GM23338 (cell line): ENCODE results near the gene IRF6. TPM values are rescaled to one million over a fixed set of nuclear protein-coding genes. Genes with fewer than 3 reads are reported as not detected.

Experiments used
- ATAC-seq: fragments of 200-7000 bp; cut with Tn5 transposase; 3 replicates; pipeline ENCODE4 v1.9.1; 2020
- DNase-seq: peaks from one replicate; pipeline ENCODE4 v3.0.0-alpha.2; 2015; ENCODE audit warnings: low spot score
- H2AFZ ChIP-seq: fragments of 200-600 bp; sonication (generic); 2 replicates; pipeline ENCODE4 v1.8.0; 2016; ENCODE audit warnings: antibody characterized with exemption, mild to moderate bottlenecking, moderate library complexity
- H3F3A ChIP-seq: fragments of 200-600 bp; sonication (generic); replicated peaks from 2 replicates; pipeline ENCODE4 v1.8.0; 2017; ENCODE audit warnings: antibody characterized with exemption, mixed run types, low read depth
- H3K27ac ChIP-seq: fragments of 200-600 bp; sonication (generic); 2 replicates; pipeline ENCODE4 v1.6.1; 2016; ENCODE audit warnings: low read depth
- H3K27me3 ChIP-seq: fragments of 200-600 bp; sonication (generic); 2 replicates; pipeline ENCODE4 v1.8.0; 2016; ENCODE audit warnings: mild to moderate bottlenecking, mixed run types, moderate library complexity; ENCODE audit not compliant: insufficient read depth
- H3K36me3 ChIP-seq: fragments of 200-600 bp; sonication (generic); 2 replicates; pipeline ENCODE4 v1.8.0; 2016; ENCODE audit warnings: mild to moderate bottlenecking; ENCODE audit not compliant: insufficient read depth
- H3K4me1 ChIP-seq: fragments of 200-600 bp; sonication (generic); 2 replicates; pipeline ENCODE4 v1.8.0; 2016; ENCODE audit warnings: mild to moderate bottlenecking, moderate library complexity; ENCODE audit not compliant: insufficient read depth
- H3K4me2 ChIP-seq: fragments of 200-600 bp; sonication (generic); 2 replicates; pipeline ENCODE4 v1.7.1; 2017; ENCODE audit warnings: mixed run types
- H3K4me3 ChIP-seq: fragments of 200-600 bp; sonication (generic); 2 replicates; pipeline ENCODE4 v1.6.1; 2016; ENCODE audit warnings: mixed run types
- H3K79me2 ChIP-seq: fragments of 200-600 bp; sonication (generic); replicated peaks from 2 replicates; pipeline ENCODE4 v1.8.0; 2017; ENCODE audit warnings: mild to moderate bottlenecking; ENCODE audit not compliant: insufficient read depth
- H3K9me2 ChIP-seq: fragments of 200-600 bp; sonication (generic); 2 replicates; pipeline ENCODE4 v1.8.0; 2017; ENCODE audit not compliant: insufficient read depth
- H4K20me1 ChIP-seq: fragments of 200-600 bp; sonication (generic); replicated peaks from 2 replicates; pipeline ENCODE4 v1.8.0; 2017; ENCODE audit warnings: mild to moderate bottlenecking; ENCODE audit not compliant: insufficient read depth
- H3K27ac Mint-ChIP-seq: 2 replicates; pipeline ENCODE4 v1.8.0; 2020; ENCODE audit warnings: inconsistent platforms, mild to moderate bottlenecking, moderate library complexity, mixed read lengths
- H3K27me3 Mint-ChIP-seq: 3 replicates; pipeline ENCODE4 v1.8.0; 2022; ENCODE audit warnings: low read depth, mild to moderate bottlenecking, moderate library complexity, mixed read lengths, inconsistent platforms; ENCODE audit not compliant: insufficient read depth, poor library complexity
- H3K36me3 Mint-ChIP-seq: 3 replicates; pipeline ENCODE4 v1.8.0; 2021; ENCODE audit warnings: low read depth, mild to moderate bottlenecking, inconsistent platforms, moderate library complexity, mixed read lengths
- H3K4me1 Mint-ChIP-seq: 3 replicates; pipeline ENCODE4 v1.8.0; 2020; ENCODE audit warnings: mild to moderate bottlenecking, inconsistent platforms, mixed read lengths
- H3K4me3 Mint-ChIP-seq: 3 replicates; pipeline ENCODE4 v1.8.0; 2021; ENCODE audit warnings: moderate library complexity, mild to moderate bottlenecking, inconsistent platforms, mixed read lengths
- H3K9me3 Mint-ChIP-seq: 3 replicates; pipeline ENCODE4 v1.8.0; 2020; ENCODE audit warnings: moderate library complexity, mild to moderate bottlenecking, inconsistent platforms, mixed read lengths
- CREB1 ChIP-seq: fragments of 250-450 bp; sonication (Bioruptor Pico); IDR thresholded peaks from 2 replicates; pipeline ENCODE4 v1.5.0; 2020; ENCODE audit warnings: low read depth, mild to moderate bottlenecking, moderate library complexity
- CTCF ChIP-seq, 2 experiments: fragments of 200-600 bp in 1 of 2; sonication (generic) in 1 of 2; conservative IDR thresholded peaks; 2 replicates each; pipeline versions ENCODE4 v1.5.1 to v1.6.1; 2016 to 2017; ENCODE audit warnings: antibody characterized with exemption in 2 of 2, low read depth in 2 of 2, mild to moderate bottlenecking in 2 of 2, moderate library complexity in 1 of 2
- ETS1 ChIP-seq: IDR thresholded peaks from 2 replicates; pipeline ENCODE4 v1.6.1; 2016; ENCODE audit warnings: antibody characterized with exemption
- EZH2 ChIP-seq: fragments of 200-600 bp; sonication (generic); IDR thresholded peaks from one replicate; pipeline ENCODE4 v1.8.0; 2017; ENCODE audit warnings: antibody characterized with exemption, mild to moderate bottlenecking, low read depth; ENCODE audit not compliant: unreplicated experiment
- EZH2phosphoT487 ChIP-seq: fragments of 200-600 bp; sonication (generic); IDR thresholded peaks from one replicate; pipeline ENCODE4 v1.8.1; 2018; ENCODE audit warnings: antibody characterized with exemption; ENCODE audit not compliant: unreplicated experiment
- JUNB ChIP-seq: IDR thresholded peaks from one replicate; pipeline ENCODE4 v1.6.1; 2016; ENCODE audit warnings: antibody characterized with exemption; ENCODE audit not compliant: unreplicated experiment
- NANOG ChIP-seq: IDR thresholded peaks from 2 replicates; pipeline ENCODE4 v1.6.1; 2016; ENCODE audit warnings: antibody characterized with exemption, borderline replicate concordance
- POLR2AphosphoS5 ChIP-seq: IDR thresholded peaks from 2 replicates; pipeline ENCODE4 v1.6.1; 2016; ENCODE audit warnings: antibody characterized with exemption, low read depth
- ZNF114 ChIP-seq: fragments of 250-450 bp; sonication (Bioruptor Pico); IDR thresholded peaks from 2 replicates; pipeline ENCODE4 v1.5.0; 2020; ENCODE audit warnings: mild to moderate bottlenecking, moderate library complexity
- ZNF331 ChIP-seq: fragments of 250-450 bp; sonication (Bioruptor Pico); IDR thresholded peaks from 2 replicates; pipeline ENCODE4 v1.5.0; 2020; ENCODE audit warnings: low read depth, mild to moderate bottlenecking, moderate library complexity
- polyA plus RNA-seq: library from polyadenylated mRNA; unstranded; fragments of >200 nt; fragmentation: Nextera tagmentation; extraction: Ambion mirVana; gene quantifications from 2 replicates; pipeline ENCODE4 v1.2.1, GENCODE V29; 2016
- total RNA-seq: library from RNA; depleted of rRNA; stranded (reverse); fragments of >200 nt; shearing (Covaris generic); gene quantifications from 2 replicates; pipeline ENCODE4 v1.2.3, GENCODE V29; 2014
- TF ChIP-seq, protein P1 (sequence below): IDR thresholded peaks from one replicate; pipeline ENCODE4 v1.6.1; 2018; ENCODE audit warnings: antibody characterized with exemption; ENCODE audit not compliant: unreplicated experiment

IRF6 gene
- total and polyA plus RNA-seq, 2 experiments from 2014 or later: 4.6 to 11.7 TPM

DNA sequence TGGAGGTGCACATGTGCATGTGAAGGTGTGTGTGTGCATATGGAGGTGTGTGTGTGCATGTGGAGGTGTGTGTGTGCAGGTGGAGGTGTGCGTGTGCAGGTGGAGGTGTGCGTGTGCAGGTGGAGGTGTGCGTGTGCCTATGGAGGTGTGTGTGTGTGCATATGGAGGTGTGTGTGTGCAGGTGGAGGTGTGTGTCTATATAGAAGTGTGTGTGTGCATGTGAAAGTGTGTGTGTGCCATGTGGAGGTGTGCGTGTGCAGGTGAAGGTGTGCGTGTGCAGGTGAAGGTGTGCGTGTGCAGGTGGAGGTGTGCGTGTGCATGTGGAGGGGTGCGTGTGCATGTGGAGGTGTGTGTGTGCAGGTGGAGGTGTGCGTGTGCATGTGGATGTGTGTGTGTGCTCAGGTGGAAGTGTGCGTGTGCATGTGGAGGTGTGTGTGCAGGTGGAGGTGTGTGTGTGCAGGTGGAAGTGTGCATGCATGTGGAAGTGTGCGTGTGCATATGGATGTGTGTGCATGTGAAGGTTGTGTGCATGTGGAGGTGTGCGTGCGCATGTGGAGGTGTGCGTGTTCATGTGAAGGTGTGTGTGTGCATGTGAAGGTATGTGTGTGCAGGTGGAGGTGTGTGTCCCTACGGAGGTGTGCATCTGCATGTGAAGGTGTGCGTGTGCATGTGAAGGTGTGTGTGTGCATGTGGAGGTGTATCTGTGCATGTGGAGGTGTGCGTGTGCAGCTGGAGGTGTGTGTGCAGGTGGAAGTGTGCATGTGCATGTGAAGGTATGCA lies 35.1 kb downstream of the IRF6 start:
- H3K4me1 Mint-ChIP-seq: peaks cover 9% of the 10 kb centered on the region
- no peaks in the 10 kb centered on the region for H3K27me3 Mint-ChIP-seq
- Histone ChIP-seq H3K36me3 (no peaks in the 10 kb centered on the region), H2AFZ (no peak overlapping the region), H3K4me2 (no peak overlapping the region), H3F3A (no peaks in the 10 kb centered on the region), H3K27ac (no peak overlapping the region), H4K20me1 (no peaks in the 10 kb centered on the region), H3K79me2 (no peaks in the 10 kb centered on the region), H3K27me3 (no peaks in the 10 kb centered on the region), H3K4me3 (no peak overlapping the region), H3K9me2 (peaks cover 4% of the 10 kb centered on the region; the same call in 1 of the 2 replicates), H3K4me1 (peaks cover 8% of the 10 kb centered on the region; the same call in 1 of the 2 replicates)
- no peak for ATAC-seq
- no peak overlapping the region for H3K27ac Mint-ChIP-seq
- H3K4me3 Mint-ChIP-seq: no peak overlapping the region
- DNase-seq: no peak
- H3K36me3 Mint-ChIP-seq: no peaks in the 10 kb centered on the region
- H3K9me3 Mint-ChIP-seq: no peaks in the 10 kb centered on the region
- no peak for TF ChIP-seq POLR2AphosphoS5
- TF ChIP-seq ZNF114 (CRISPR knock-in tag): no peak
- no peak for TF ChIP-seq CTCF (conservative IDR thresholded peaks at IDR 0.05; ENCODE audit: low read depth in 2 of 2)
- TF ChIP-seq JUNB: no peak
- no peak for TF ChIP-seq NANOG
- TF ChIP-seq, protein P1, sequence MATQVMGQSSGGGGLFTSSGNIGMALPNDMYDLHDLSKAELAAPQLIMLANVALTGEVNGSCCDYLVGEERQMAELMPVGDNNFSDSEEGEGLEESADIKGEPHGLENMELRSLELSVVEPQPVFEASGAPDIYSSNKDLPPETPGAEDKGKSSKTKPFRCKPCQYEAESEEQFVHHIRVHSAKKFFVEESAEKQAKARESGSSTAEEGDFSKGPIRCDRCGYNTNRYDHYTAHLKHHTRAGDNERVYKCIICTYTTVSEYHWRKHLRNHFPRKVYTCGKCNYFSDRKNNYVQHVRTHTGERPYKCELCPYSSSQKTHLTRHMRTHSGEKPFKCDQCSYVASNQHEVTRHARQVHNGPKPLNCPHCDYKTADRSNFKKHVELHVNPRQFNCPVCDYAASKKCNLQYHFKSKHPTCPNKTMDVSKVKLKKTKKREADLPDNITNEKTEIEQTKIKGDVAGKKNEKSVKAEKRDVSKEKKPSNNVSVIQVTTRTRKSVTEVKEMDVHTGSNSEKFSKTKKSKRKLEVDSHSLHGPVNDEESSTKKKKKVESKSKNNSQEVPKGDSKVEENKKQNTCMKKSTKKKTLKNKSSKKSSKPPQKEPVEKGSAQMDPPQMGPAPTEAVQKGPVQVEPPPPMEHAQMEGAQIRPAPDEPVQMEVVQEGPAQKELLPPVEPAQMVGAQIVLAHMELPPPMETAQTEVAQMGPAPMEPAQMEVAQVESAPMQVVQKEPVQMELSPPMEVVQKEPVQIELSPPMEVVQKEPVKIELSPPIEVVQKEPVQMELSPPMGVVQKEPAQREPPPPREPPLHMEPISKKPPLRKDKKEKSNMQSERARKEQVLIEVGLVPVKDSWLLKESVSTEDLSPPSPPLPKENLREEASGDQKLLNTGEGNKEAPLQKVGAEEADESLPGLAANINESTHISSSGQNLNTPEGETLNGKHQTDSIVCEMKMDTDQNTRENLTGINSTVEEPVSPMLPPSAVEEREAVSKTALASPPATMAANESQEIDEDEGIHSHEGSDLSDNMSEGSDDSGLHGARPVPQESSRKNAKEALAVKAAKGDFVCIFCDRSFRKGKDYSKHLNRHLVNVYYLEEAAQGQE: no peak
- no peak for TF ChIP-seq CREB1 (CRISPR knock-in tag)
- no peak for TF ChIP-seq ZNF331 (CRISPR knock-in tag)
- no peak for TF ChIP-seq ETS1
- no peak for TF ChIP-seq EZH2phosphoT487
- TF ChIP-seq EZH2: no peak
